GM12891 (cell line): Measurements from ENCODE around the gene AQP1.

Source experiments
- DNase-seq: peaks from one replicate; pipeline ENCODE4 v3.0.0; 2011; ENCODE audit warnings: low spot score; ENCODE audit not compliant: insufficient read length
- FAIRE-seq: peaks from 2 replicates; lab custom pipeline; 2011; peaks lifted over from hg19 to GRCh38; lab: Jason Lieb, UNC
- PAX5 ChIP-seq: IDR thresholded peaks from 2 replicates; pipeline ENCODE4 v1.6.1; 2011; ENCODE audit warnings: low read length, moderate library complexity, mild to moderate bottlenecking; ENCODE audit not compliant: insufficient read depth, severe bottlenecking
- POLR2A ChIP-seq: IDR thresholded peaks from 2 replicates; pipeline ENCODE4 v1.6.1; 2011; ENCODE audit warnings: low read depth, low read length, control low read depth
- POLR2AphosphoS5 ChIP-seq: IDR thresholded peaks from 2 replicates; pipeline ENCODE4 v1.6.1; 2011; ENCODE audit warnings: low read depth, low read length, control low read depth
- POU2F2 ChIP-seq: IDR thresholded peaks from 2 replicates; pipeline ENCODE4 v1.6.1; 2011; ENCODE audit warnings: low read depth, mild to moderate bottlenecking, control low read depth, low read length, moderate library complexity
- SPI1 ChIP-seq: IDR thresholded peaks from 2 replicates; pipeline ENCODE4 v1.6.1; 2011; ENCODE audit warnings: low read depth, low read length, control low read depth
- TAF1 ChIP-seq: IDR thresholded peaks from 2 replicates; pipeline ENCODE4 v1.6.1; 2011; ENCODE audit warnings: low read depth, low read length, control low read depth

Gene AQP1

DNA sequence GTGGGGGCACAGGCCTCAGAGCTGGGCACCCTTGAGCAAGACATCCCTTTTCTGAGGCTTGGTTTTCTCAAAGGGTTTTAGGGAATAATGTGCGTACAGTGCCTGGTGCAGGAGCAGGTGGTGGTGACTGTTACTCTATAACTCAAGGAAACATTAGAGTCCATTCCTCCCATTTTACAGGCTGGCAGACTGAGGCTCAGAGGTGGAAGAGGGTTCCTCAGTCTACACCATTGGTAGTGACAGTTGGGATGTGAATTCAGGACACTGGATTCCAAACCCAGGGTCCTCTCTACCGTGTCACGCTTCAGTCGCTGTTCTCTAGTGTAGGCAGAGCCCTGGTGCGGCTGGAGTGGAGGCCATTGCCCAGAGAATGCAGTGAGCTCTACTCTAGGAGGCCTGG lies 40.0 kb upstream of the AQP1 start:
- TF ChIP-seq SPI1 = no peak
- TF ChIP-seq POLR2AphosphoS5 = no peak
- no peak for TF ChIP-seq POLR2A
- TF ChIP-seq TAF1 = no peak
- no peak for TF ChIP-seq POU2F2
- no peak for TF ChIP-seq PAX5
- DNase-seq (no peak), FAIRE-seq (no peak)

DNA sequence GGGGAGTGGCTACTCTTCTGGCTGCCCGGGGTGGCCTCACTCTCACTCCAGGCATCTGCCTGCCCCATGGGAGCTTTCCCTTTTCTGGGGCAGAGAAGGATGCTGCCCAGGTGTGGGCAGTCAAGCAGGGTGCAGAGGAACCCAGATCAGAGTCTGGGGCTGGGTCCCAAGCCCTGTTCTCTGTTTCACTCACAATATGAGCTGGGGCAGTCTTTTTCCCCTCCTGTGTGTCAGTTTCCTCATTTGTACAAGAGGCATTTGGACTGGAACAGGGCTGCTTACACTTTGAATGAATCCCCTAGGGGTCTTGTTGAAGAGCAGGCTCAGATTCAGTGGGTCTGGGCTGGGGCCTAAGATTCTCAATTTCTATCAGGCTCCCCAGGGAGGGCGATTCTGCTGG lies 38.4 kb upstream of the AQP1 start:
- FAIRE-seq (no peak), DNase-seq (no peak)
- TF ChIP-seq POLR2AphosphoS5 (no peak), SPI1 (no peak), PAX5 (no peak), POU2F2 (no peak), POLR2A (no peak), TAF1 (no peak)

DNA sequence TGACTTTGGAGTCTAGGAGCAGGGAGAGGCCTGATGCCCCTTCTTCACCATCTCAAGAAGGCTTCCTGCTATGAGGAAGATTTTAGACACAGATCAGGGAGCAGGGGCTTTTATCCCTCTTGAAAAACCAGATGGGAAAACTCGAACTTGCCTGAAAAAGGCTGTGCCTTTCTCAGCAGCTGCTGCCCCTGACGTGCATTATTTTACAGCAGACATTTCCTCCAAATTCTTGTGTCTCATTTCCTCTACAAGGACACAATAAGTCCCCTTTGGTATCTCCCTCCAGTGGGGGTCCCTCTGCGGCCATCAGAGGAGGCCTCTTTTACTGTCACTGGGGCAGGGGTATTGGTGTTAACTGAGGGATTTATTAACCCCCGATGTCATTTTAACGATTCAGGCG lies 38.0 kb upstream of the AQP1 start:
- FAIRE-seq = no peak
- no peak for TF ChIP-seq PAX5
- TF ChIP-seq TAF1 = no peak
- TF ChIP-seq POLR2AphosphoS5 = no peak
- TF ChIP-seq SPI1 = no peak
- no peak for TF ChIP-seq POU2F2
- no peak for TF ChIP-seq POLR2A
- no peak for DNase-seq

- no peak for DNase-seq
- TF ChIP-seq SPI1 (no peak), POLR2A (no peak), PAX5 (no peak), POLR2AphosphoS5 (no peak), POU2F2 (no peak)
- no peak for FAIRE-seq
These were observed 36.9 kb upstream of the AQP1 start for GRCh38 chr7:30874656-30875302.

GRCh38 chr7:30877015-30877769 lies 34.5 kb upstream of the AQP1 start:
- DNase-seq = no peak
- no peak for FAIRE-seq
- TF ChIP-seq PAX5 (no peak), POU2F2 (no peak), TAF1 (no peak), POLR2A (no peak), POLR2AphosphoS5 (no peak), SPI1 (no peak)

- no peak for TF ChIP-seq TAF1
- no peak for TF ChIP-seq POU2F2
- TF ChIP-seq SPI1 = no peak
- TF ChIP-seq POLR2AphosphoS5 = no peak
- TF ChIP-seq POLR2A = no peak
- no peak for TF ChIP-seq PAX5
- no peak for DNase-seq
- no peak for FAIRE-seq
These were observed 33.7 kb upstream of the AQP1 start for GRCh38 chr7:30877993-30878392.

- TF ChIP-seq POU2F2 (no peak), POLR2AphosphoS5 (no peak), TAF1 (no peak), PAX5 (no peak), SPI1 (no peak), POLR2A (no peak)
- DNase-seq = no peak
- FAIRE-seq = no peak
These were observed 32.2 kb upstream of the AQP1 start for GRCh38 chr7:30879139-30880124.

DNA sequence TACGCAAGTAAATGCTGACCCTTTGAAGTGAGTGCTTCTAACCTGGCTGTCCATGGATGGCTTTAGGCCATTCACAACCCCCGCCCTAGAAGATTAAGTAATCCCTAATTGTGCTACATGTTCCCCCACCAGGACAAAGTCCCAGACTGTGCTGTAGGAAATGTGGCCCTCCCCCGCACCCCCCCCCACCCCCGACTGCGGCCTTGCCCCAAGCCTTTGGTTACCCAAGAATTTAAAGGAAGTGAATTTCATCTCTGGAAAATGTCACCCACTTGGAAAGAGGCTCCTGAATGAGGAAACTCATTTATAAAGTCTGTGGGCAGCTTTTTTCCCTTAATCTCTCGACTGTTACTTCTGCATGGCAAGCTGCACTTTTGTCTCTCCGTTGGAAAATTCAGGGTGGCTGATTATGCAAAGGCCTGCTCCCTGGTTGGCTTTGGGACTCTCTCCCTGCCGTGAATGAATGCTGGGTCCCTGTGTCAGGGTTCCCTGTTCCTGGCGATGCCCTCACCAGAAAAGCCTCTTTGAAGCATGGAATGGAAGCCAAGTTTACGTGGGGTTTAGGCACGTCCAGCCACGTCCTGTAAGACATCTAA lies 31.4 kb upstream of the AQP1 start:
- DNase-seq (no peak), FAIRE-seq (no peak)
- TF ChIP-seq TAF1 (no peak), SPI1 (no peak), POU2F2 (no peak), POLR2A (no peak), POLR2AphosphoS5 (no peak), PAX5 (no peak)
